Peyer's patch (tissue), 4 donors: ENCODE measurements around the gene IL1RAPL1. TPM values are rescaled to one million over a fixed set of nuclear protein-coding genes. Genes with fewer than 3 reads are reported as not detected.

Source experiments
- DNase-seq, 3 donors: peaks; one replicate each; pipeline ENCODE4 v3.0.0-alpha.2; 2017 to 2019
- H3K27ac ChIP-seq, 4 donors: fragments of 200-600 bp; sonication (generic); one replicate each; pipeline ENCODE4 v1.5.1; 2016 to 2019
- H3K27me3 ChIP-seq, 2 donors: fragments of 200-600 bp; sonication (generic); one replicate each; pipeline ENCODE4 v1.5.1; 2019
- H3K36me3 ChIP-seq, 3 donors: fragments of 200-600 bp; sonication (generic); one replicate each; pipeline ENCODE4 v1.5.1; 2016 to 2019
- H3K4me1 ChIP-seq, 4 donors: fragments of 200-600 bp; sonication (generic); one replicate each; pipeline ENCODE4 v1.5.1; 2016 to 2019
- H3K4me3 ChIP-seq, 4 donors: fragments of 200-600 bp; sonication (generic); 1 replicate in 3 of 4; 2 replicates in 1 of 4; pipeline ENCODE4 v1.5.1; 2016 to 2019; ENCODE audit warnings: mild to moderate bottlenecking in 1 of 4
- H3K9me3 ChIP-seq, 4 donors: fragments of 200-600 bp; sonication (generic); one replicate each; pipeline ENCODE4 v1.5.1; 2016 to 2019; ENCODE audit warnings: mild to moderate bottlenecking in 1 of 4
- CTCF ChIP-seq, 6 experiments: fragments of 450-650 bp in 4 of 6; fragments of 200-600 bp in 2 of 6; sonication (generic) in 1 of 6; IDR thresholded peaks; one replicate each; pipeline ENCODE4 v1.5.1; 2017 to 2019; ENCODE audit warnings: antibody characterized with exemption in 6 of 6, mild to moderate bottlenecking in 3 of 6, moderate library complexity in 1 of 6
- POLR2A ChIP-seq, 2 donors: fragments of 450-650 bp; IDR thresholded peaks; one replicate each; pipeline ENCODE4 v1.5.1; 2017; ENCODE audit warnings: antibody characterized with exemption in 2 of 2, mild to moderate bottlenecking in 2 of 2, moderate library complexity in 2 of 2
- total RNA-seq, 4 donors: library from RNA; depleted of rRNA; stranded (reverse); fragments of >200 nt; gene quantifications; one replicate each; pipeline ENCODE4 v1.1.0, GENCODE V29; 2016

Gene IL1RAPL1
- total RNA-seq, 4 donors from 2014 or later, result not detected

GRCh38 chrX:29531336-29531735 is 944.1 kb downstream of the IL1RAPL1 start:
- no peak overlapping the region for H3K27ac ChIP-seq
- H3K4me3 ChIP-seq, result no peak overlapping the region
- no peak for DNase-seq
- no peaks in the 10 kb centered on the region for H3K4me1 ChIP-seq
- no peak for TF ChIP-seq POLR2A (IDR thresholded peaks at IDR 0.05)
- no peak for TF ChIP-seq CTCF (IDR thresholded peaks at IDR 0.05)
- no peaks in the 10 kb centered on the region for H3K27me3 ChIP-seq
- H3K9me3 ChIP-seq, result no peaks in the 10 kb centered on the region
- no peaks in the 10 kb centered on the region for H3K36me3 ChIP-seq

- Histone ChIP-seq H3K36me3 (no peaks in the 10 kb centered on the region), H3K9me3 (no peaks in the 10 kb centered on the region), H3K27ac (no peak overlapping the region), H3K4me1 (no peaks in the 10 kb centered on the region), H3K27me3 (no peaks in the 10 kb centered on the region), H3K4me3 (no peak overlapping the region)
- no peak for TF ChIP-seq CTCF (IDR thresholded peaks at IDR 0.05)
- TF ChIP-seq POLR2A (IDR thresholded peaks at IDR 0.05), result no peak
- DNase-seq, result no peak
Observed at GRCh38 chrX:29535212-29536162, 948.2 kb downstream of the IL1RAPL1 start.

GRCh38 chrX:29541038-29541437 is 953.8 kb downstream of the IL1RAPL1 start:
- Histone ChIP-seq H3K4me1 (no peaks in the 10 kb centered on the region), H3K27ac (no peak overlapping the region), H3K4me3 (no peak overlapping the region), H3K36me3 (no peaks in the 10 kb centered on the region), H3K27me3 (no peaks in the 10 kb centered on the region), H3K9me3 (no peaks in the 10 kb centered on the region)
- TF ChIP-seq POLR2A (IDR thresholded peaks at IDR 0.05), result no peak
- no peak for TF ChIP-seq CTCF (IDR thresholded peaks at IDR 0.05)
- DNase-seq, result no peak

- no peaks in the 10 kb centered on the region for H3K9me3 ChIP-seq
- no peak for DNase-seq
- H3K4me3 ChIP-seq, result no peak overlapping the region
- TF ChIP-seq POLR2A (IDR thresholded peaks at IDR 0.05) (no peak), CTCF (IDR thresholded peaks at IDR 0.05) (no peak)
- no peak overlapping the region for H3K27ac ChIP-seq
- no peaks in the 10 kb centered on the region for H3K36me3 ChIP-seq
- no peaks in the 10 kb centered on the region for H3K4me1 ChIP-seq
- H3K27me3 ChIP-seq, result no peaks in the 10 kb centered on the region
Observed at GRCh38 chrX:29542152-29542551, 954.9 kb downstream of the IL1RAPL1 start.

GRCh38 chrX:29545878-29546277 is 958.6 kb downstream of the IL1RAPL1 start:
- Histone ChIP-seq H3K36me3 (no peaks in the 10 kb centered on the region), H3K27ac (no peak overlapping the region), H3K27me3 (no peaks in the 10 kb centered on the region), H3K9me3 (no peaks in the 10 kb centered on the region), H3K4me1 (no peaks in the 10 kb centered on the region), H3K4me3 (no peak overlapping the region)
- TF ChIP-seq CTCF (IDR thresholded peaks at IDR 0.05), result no peak
- TF ChIP-seq POLR2A (IDR thresholded peaks at IDR 0.05), result no peak
- no peak for DNase-seq
